ENCODE results near the gene MACF1.

The MACF1 gene

DNA sequence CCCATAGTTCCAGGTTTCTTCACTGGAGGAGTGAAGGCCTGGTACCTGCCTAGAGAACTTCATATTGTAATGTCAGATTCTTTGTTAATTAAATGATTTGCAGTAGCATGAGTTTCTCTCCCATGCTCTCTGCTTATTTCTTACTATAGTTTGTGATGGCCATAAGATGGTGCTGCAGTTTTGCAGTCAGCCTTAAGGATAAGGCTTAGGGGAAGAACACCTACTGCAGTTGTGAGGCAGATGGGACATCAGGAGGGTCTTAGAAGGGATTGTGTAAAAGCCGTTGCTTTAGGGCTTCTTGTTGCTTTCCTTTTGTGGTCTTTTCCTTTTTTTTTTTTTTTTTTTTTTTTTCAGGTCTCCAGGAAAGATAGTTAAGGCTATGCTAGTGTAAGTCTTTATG is 61.8 kb downstream of the MACF1 start:
- no peak for DNase-seq

DNA sequence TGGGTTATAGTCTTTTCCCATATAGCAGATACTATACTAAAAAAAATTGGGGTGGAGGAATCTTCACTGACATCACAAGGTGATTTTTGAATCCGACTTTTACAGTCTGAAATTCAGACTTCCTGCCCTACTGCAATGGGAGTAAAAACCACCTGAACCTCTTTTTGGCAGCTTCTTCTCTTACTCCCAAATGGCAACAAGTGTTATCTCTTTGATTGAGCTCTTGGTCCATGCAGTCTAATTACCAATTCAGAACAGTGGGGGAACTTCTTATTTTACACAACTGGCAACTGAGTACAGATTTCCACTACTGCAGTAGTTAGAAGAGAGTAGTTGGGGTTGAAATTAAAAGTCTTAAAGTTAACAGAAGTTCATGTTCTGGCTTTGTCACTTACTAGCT is 62.3 kb downstream of the MACF1 start:
- no peak for DNase-seq

DNA sequence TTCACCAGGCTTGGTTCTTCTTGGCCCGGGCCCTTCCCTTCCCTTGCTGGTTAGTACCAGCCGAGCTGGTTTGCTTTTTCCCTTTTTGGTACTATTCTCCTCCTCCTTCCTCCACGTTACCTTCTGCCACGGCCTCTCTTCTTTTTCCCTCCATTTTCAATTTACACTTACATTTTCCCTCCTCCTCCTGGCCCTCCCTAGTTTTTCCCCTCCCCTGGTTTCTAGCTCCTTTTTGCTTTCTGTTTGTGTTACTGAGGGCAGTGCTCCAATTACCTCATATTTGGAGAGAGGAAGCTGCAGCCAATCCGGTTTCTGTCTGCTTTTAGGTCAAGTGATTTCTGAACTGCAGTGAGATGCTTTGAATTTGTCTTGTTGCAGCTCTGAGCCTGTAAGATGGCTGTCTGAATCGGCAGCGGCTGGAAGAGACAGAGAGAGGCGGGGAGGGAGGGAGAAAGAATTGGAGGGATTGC is 63.7 kb downstream of the MACF1 start:
- peak; percentile 59 for DNase-seq

DNA sequence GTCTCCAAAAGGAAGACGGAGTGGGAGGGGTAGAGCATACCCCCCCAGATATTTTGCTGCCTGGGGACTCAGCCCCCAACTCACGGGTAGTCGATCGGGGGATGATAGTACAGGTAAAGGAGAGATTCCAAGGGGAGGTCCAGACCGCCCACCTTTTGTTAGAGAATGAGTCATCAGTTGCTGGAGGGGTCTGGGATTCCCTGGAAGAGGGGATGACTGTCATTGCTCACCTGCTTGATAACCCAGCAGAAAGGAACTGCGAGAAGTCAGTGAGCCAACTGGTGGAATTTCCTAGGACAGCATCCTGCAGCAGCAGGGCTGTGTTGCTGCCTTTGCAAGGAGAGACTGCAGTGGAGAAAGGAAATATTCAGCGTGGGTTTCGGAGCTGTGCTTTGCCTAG is 64.4 kb downstream of the MACF1 start:
- no peak for DNase-seq

DNA sequence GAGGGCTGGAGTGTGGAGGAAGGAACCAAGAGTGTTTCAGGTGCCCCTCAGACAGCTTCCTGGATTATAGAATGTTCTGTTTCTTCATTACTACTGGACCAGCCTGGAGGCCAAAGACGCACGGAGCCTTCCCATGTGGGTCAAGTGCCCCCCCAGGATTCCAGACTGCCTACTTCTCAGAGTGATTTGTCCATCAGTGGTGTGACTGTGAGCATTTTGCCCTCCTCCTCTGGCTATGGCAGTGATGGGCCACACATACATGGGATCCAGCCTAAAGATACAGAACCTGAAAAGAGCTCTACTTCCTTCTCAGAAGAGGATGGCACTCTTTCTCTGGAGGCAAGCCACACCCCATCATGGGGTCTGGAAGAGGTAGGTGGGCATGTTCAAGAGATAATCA is 64.9 kb downstream of the MACF1 start:
- DNase-seq, result no peak

DNA sequence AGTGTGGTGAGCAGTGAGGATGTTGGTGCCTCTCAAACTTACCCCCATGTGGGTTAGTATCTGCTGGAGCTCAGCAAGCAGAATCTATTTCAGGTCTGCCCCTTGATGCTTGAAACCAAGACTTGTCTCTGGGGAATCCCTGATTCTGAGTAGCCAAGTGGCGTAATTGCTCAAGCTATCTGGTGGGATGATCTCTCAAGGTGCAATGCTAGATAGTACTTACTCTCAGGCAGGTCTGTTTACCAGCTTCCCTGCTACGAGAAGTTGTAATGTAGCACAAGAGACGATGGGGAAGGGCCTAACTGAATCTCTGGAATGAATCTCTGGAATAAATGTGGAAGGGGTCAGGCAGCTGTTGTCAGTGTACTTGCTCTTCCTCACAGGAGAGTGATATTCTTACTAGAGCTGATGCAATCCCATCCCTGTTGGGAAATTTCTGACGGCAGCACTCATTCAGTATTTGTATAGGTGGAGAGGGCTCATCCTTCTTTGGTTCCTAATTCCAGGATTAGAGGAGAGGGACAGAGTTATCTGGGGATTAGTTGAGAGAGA is 65.4 kb downstream of the MACF1 start:
- DNase-seq, result no peak

DNA sequence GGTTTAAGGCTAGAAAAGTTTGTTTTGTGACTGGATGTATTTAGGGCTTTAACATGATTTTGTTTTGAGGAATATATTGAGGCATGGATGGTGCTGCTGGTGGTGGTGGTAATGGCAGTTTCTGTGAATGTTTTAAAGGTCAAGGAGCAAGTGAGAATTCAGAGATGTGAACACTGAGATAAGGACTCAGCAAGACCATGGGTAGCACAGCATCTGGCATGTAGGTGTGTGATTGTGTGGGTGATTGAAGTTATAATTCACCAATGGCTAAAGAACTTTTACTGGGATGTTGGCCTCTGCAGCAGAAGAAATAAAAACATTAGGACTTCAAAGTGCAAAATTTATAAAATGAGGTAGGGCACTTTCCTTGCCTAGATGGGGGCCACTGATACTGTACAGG is 65.9 kb downstream of the MACF1 start:
- DNase-seq, result no peak

DNA sequence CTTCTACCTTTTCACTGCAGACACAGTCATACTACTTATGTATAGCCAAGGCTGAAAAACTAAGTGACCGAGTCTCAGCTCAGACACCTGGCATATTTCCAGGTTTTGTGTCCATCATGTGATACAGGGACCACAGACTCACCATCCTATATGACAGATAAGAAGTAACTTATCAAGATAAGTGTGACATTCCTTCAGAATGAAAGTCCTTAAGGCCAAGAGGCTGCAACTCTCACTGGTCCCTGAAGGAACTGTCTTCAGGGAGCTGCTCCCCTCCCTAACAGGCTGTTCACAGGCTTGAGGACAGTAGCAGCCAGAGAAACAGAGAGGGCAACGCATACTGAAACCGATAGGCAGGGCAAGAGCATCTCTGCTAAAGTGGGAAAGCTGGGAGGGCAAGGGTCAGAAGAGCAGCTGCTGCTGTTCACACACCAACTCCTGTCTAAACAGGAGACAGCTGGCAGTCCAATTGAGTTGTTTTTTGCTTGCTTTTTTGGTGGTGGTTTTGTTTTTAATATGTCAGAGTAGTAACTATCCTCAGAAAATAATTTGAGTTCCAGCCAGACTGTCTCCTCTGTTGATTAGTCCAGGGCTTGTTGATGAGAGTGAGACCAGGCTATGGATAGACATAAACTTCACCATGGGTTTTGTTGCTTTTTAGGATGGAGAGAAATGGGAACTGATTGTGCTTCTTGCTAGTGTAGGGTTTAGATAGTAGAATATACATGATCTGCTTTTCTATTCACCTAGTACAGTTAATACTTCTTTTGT is 67.7 kb downstream of the MACF1 start:
- DNase-seq, result peak; percentile 27

DNA sequence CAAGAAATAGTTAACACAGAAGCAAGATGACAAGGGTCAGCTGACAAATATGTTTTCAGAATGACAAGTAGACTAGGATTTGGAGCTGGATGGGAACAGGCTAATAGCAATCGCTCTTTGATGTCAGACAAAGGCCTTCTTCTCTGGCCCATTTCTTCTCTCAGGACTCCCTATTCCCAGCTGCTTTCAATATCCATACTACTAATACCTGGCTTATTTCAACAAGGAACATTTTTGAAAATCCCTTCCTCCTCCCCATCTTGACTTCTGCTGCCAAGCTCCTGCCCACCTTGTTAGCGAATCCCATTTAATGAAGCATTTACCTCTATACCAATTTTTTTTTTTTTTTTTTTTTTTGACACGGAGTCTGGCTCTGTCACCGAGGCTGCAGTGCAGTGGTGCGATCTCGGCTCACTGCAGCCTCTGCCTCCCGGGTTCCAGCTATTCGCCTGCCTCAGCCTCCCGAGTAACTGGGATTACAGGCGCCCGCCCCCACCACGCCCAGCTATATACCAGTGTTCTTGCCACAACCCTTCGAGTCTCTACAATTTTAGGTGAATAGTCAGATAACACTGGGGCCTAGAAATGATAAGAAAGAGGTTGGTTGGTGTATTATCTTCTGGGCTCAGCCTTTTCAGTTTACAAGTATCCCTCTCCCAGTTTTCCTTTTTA is 68.4 kb downstream of the MACF1 start:
- DNase-seq, result no peak

DNA sequence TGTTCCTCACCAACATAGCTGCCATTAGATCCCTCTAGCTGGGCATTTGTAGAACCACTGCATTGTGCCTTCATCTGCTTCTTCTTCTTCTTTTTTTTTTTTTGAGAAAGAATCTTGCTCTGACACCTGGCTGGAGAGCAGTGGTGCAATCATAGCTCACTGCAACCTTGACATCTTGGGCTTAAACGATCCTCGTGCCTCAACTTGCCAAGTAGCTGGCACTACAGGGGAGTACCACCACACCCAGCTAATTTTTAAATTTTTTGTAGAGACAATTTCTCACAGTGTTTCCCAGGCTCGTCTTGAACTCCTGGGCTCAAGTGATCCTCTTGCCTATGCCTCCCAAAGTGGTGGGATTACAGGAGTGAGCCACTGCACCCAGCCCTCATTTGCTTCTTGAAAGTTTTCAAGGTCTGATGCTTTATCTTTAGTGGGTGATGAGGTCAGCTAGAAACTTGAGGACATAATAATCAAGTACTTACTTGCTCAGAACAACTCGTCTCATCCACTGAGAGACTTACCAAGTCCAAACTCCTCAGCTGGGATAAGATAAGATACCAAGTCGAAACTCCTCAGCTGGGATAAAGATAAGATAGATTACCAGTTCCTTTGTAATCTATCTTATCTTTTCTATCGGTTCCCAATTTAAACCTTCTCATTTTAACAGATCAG is 71.5 kb downstream of the MACF1 start:
- no peak for DNase-seq

DNA sequence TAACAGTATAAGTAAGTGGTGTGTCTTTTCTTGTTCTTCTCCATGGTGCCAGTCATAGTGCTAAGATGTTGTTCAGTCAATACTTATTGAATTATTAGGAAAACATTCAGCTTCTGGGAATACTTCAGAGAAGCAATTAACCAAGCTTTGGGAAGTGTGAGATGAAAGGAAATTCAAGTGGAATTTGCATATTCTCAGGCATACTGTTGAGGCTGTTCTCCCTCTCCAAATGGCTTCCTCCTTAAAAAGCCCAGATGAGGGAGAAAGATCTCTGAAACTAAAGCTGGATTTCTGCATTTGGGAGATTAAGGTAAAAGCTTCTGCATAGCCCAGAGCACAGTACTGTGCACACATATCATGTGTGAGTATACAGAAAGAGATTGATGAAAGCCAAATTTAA is 73.4 kb downstream of the MACF1 start:
- no peak for DNase-seq

DNA sequence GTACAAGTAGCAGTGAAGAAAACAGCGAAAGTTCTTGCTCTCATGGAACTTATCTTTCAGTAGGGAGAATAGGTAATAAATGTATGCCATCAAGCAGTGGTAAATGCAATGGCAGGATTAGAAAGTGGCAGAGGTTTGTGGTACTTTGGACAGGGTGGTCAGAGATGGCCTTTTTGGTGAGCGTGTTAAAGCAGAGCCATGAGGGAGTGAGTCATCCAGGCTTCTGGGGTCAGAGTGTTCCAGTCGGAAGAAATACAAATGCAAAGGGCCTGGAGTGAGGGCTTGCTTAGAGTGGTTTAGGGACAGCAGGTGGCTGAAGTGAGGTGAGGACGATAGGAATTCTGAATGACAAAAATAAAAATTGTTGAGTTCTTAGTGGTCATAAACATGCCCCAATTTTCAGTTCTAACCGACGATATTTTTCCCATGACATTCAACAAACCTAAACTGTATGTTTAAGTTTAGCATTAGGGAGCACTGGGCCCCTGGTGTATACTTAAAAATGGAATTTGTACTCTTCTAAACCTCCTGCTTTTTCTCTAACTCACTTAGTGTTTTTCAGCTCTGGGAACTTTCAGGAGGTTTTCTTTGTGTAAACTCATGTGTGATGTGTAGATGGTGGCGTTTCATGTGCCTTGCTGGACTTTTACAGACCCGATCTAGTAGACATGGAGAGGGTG is 78.2 kb downstream of the MACF1 start:
- DNase-seq, result no peak

DNA sequence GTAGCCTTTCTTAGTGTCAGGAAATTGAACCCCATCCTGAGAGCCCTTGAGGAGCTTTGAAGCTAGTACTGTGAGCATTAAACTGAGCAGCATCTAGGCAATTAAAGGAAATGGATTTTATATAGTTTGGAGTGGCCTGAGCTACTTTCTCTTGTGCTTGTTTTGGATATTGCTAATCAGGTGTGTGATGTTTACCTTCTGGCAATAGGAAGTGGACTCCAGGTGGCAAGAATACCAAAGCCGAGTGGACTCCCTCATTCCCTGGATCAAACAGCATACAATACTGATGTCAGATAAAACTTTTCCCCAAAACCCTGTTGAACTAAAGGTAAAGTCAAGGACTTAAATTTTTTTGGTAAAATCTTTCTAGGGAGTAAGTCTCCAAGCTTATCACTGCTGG is 79.4 kb downstream of the MACF1 start:
- DNase-seq, result no peak

DNA sequence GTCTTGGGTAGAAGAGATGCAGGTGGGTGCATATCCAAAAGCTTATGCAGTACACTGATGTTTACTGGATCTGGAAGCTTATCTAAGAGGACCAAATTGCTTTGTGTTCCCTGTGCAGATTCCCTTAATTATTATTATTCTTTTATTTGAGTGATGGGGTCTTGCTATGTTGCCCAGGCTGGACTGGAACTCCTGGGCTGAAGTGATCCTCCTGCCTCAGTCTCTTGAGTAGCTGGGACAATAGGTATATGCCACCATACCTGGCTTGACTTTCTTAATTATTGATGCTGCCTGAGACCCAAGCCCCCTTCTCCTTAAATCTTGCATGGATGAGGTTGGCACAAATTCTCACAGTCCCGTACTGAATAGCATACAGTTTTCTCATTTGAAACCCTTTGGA is 83.0 kb downstream of the MACF1 start:
- DNase-seq, result no peak

DNA sequence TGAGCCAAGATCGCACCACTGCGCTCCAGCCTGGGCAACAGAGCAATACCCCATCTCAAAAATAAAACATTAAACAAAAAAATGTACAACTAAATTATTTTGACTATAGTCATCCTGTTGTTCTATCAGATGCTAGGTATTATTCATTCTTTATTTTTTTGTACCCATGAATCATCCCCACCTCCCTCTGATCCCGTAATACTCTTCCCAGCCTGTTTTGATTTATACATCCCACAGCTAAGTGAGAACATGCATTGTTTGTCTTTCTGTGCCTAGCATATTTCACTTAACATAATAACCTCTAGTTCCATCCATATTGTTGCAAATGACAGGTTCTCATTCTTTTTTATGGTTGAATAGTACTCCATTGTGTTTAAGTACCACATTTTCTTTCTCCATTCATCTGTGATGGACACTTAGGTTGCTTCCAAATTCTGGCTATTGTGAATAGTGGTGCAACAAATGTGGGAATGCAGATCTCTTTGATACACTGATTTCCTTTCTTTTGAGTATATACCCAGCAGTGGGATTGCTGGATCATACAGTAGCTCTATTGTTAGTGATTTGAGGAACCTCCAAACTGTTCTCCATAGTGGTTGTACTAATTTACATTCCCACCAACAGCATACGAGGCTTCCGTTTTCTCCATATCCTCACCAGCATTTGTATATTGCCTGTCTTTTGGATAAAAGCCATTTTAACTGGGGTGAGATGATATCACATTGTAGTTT is 84.4 kb downstream of the MACF1 start:
- DNase-seq, result no peak

DNA sequence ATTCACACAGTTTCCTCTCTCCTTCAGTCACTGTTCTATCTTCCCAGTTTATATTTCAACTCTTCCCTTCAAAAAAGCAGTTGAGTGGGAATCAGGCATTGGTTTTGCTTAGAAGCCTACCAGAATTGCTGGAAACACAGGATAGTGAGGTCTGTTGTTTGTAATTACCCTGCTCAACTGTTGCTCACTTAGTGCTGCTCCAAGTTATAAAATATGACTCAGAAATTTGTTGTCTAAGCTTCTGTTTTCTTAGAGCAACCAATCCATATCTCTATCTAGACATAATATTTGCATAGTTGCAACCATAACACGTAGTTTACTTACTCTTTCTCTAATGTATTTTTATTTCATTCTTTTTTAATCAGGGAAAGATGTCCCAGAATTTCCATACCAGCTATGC is 87.9 kb downstream of the MACF1 start:
- no peak for DNase-seq

DNA sequence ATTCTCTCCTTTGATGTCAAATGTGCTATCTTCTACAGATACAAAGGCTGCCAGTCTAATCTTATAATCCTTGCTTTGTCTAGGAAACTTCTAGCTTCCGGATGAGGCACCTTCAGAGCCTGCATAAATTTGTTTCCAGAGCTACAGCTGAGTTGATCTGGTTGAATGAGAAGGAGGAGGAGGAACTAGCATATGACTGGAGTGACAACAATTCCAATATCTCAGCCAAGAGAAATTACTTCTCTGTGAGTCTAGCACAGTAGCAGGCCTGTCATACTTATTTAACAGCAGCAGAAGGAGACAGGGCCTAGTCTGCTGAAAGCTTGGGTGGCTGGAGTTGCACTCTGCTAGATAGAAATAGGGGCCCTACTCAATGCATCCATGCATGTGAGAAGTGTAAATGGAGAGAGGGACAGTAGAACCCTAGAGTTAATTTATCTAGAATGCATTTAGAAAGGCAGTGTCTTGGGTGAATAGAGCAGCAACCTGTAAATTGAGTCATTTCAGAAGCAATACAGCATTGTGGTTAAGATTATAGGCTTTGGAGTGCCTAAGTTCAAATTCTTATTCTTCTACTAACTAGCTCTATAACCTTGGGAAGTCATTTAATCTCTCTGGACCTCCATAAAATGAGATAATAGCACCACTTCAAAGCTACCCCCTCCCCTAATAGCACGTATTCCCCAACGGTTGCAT is 89.0 kb downstream of the MACF1 start:
- DNase-seq, result no peak

DNA sequence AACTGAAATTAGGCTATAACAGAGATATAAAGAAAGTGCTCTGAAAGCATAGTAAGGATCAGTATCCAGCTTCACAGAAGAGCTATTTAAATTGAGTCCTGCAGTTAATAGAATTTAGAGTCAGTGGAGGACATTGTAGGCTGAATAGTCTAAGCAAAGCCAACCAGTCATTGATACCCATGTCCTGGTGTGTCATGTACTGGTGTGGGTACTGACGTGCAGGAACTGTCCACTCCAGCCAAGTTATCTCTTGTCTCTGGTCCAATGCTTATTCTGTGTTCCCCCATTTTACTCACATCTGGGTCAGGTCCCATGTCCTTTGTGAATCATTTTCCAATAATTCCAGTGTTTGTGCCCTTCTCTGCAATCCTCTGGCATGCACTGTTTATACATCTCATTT is 90.0 kb downstream of the MACF1 start:
- DNase-seq, result no peak

DNA sequence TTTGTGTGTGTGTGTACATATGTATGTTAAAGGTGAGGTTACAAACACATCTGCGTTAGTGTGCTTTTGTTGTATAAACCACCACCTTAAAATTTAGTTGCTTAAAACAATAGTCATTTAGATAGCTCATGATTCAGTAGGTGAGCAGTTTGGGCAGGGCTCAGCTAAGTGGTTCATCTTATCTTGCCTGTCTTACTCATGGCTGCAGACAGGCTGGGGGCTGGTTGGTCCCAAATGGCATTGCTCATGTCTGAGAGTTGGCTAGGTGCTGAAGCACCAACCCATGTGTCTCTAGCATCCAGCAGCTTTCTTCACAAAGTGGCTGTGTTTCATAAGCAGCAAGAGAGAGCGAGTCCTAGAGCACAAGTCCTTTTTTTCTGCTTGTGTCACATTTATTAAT is 91.4 kb downstream of the MACF1 start:
- DNase-seq, result no peak

DNA sequence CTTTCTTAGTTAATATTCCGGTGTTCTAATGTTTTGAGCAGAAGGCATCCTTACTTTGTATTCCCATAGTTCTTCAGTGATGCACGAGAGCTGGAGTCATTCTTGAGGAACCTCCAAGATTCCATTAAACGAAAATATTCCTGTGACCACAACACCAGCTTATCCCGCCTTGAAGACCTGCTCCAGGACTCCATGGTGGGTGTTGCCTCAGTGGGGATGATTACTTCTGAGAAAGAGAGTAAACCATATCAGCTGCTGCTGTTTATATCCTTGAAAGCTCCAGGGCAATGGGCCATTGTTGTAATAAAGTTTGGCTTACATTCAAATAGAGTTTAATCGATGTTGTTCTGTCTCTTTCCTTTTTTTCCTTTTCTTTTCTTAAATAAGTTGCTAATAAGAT is 93.1 kb downstream of the MACF1 start:
- no peak for DNase-seq

DNA sequence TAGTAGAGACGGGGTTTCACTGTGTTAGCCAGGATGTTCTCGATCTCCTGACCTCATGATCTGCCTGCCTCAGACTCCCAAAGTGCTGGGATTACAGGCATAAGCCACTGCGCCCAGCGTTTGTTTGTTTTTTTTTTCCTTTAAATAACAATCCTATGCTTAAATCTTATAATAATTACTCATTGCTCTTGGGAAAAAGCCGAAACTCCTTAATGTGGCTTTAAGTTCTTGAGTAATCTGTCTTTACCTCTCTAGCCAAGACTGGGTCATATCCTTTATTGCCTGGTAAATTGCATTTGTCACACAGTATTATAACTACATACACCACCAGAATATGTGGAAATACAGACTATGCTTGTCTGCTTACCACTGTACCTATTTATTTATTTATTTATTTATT is 97.1 kb downstream of the MACF1 start:
- DNase-seq, result no peak

All from right kidney (tissue), 1 donor.